Stimulated activated CD8-positive, alpha-beta memory T cell treated with anti-CD3 and anti-CD28 coated beads, Interleukin-7, amount 100 ng/mL, for 48 hours (primary cell): ENCODE measurements around the gene RFT1.

Source experiments
- DNase-seq, 2 donors: peaks; one replicate each; pipeline ENCODE4 v3.0.0-alpha.2; 2020; ENCODE audit warnings: low read depth in 1 of 2; ENCODE audit errors: extremely low read depth in 1 of 2

The RFT1 gene

DNA sequence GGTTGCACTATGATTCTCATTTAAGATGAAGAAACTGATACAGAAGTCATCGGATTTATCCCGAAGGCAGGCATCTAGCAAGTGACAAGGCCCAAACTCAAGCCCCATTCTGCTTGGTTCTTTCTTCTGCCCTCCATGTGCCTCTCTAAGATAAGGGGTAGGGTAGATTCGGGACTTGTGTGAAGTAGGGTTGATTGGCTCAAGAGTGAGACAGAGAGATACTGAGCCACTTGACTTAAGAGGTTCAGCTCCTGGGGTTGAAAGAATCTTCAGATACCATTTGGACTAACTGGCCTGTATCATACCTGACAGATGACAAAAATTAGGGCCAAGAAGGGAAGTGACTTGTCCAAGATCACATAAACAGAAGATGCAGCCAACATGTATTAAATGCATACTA is 891 bp downstream of the RFT1 start:
- DNase-seq: no peak

GRCh38 chr3:53126601-53127000 is 3.6 kb downstream of the RFT1 start:
- DNase-seq: no peak

- DNase-seq: no peak
Observed at GRCh38 chr3:53123953-53124352, 6.3 kb downstream of the RFT1 start.

DNA sequence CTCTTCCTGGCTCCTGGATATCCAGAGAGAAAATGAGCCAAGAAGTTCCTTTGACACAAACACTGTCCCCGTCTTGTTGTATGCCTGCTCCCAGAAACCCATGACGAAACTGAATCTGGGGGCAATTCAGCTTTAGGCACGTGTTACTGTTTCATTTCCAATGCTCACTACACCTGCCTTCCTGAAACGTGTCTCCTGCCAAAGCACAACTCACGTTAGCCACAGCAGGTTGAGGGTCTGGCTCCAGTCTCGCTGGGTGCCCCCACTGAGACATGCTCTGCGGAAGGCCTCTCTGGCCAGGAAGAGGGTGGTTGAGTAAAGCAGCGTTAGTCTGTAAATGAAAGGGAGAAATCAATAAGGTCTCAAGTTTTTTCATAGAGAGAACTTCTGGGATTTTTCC is 6.7 kb downstream of the RFT1 start:
- no peak for DNase-seq

GRCh38 chr3:53122933-53123305 is 7.3 kb downstream of the RFT1 start:
- no peak for DNase-seq

GRCh38 chr3:53122255-53122932 is 7.8 kb downstream of the RFT1 start:
- no peak for DNase-seq

DNA sequence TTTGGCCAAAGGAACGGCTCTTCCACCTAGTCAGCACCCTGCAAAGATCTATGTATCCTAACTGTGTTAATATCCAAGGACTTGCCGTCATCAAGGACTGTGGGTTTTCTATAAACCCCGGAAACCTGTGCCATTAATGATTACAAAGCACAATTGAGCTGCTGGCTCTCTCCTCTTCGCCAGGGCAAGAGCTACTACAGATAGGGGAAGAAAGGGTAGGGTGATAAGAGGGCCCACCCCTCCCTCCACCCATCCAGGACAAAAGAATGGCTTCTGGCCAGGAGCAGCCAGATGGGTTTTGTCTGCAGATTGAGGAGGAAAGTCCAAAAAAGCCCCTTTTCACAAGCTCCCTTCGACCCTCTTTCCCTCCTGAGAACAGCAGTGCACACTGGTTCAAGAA is 9.9 kb downstream of the RFT1 start:
- DNase-seq: no peak

- no peak for DNase-seq
Observed at GRCh38 chr3:53116956-53117355, 13.3 kb downstream of the RFT1 start.

DNA sequence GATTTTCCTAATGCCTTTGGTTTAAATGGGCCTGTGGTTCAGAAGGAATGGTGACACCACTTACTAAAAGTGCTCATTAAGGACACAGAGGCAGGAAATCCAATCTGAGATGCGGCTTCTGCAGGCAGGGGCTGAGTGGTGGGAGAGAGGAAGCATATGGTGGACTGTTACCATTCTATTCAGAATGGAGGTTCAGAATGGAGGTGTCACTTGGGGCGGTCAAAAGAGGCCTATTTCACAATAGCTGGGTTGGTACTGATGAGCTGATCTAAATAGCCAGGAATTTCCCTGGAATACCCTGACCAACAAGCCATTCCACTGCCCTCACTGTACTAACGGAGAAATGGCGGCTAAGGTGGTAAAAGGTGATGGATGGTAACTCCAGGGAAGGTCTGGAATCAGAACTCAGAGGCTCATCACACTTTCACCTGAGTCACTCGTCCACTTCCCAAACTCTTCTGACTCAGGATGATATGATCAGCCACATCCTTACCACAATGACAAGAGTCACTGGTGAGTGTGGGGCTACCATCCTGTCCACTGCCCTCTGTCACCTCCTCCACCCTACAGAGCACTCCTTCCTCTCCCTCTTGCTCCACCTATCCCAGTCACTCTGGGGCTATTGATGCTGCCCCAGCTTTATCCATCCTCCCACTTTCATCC is 15.7 kb downstream of the RFT1 start:
- DNase-seq: peak in 1 of 2 donors; percentile 29

DNA sequence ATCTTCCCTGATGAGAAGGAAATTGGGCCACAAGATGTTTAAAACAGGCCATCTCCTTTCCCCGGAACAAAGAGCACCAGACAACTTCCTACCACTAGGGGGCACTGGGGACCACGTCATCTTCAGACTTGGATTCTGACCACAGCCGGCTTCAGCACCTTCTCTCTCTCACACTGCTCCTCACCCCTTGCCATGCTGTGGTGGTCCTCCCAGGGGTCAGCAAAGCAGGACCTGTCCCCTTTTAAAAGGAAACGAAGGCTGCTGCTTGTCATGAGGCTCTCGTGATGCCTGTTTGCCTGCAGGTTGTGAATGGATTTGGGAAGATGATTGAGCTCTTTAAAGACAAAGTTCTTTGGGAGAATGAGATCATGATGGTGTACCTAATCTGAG is 16.2 kb downstream of the RFT1 start:
- DNase-seq: peak; percentile 45 to 76

- no peak for DNase-seq
Observed at GRCh38 chr3:53113293-53114010, 16.8 kb downstream of the RFT1 start.

DNA sequence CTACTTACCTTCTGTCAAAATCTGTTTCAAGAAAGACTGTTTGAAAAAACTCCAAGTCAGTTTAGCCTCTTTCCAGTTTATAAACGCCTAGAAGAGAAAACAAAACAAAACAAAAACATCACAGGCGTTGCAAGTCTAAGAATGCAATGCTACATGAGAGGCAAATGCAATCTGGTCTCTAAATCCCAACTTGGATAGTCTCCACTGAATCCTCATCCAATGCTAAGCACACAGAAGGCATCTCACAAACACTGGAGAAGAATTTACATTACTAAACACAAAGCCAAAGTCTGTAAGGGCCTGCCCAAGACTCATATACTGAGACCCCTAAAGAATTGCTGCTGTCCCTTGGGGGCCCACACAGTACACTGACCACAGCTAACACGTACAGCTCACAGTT is 18.4 kb downstream of the RFT1 start:
- no peak for DNase-seq

- no peak for DNase-seq
Observed at GRCh38 chr3:53109891-53110771, 20.1 kb downstream of the RFT1 start.

DNA sequence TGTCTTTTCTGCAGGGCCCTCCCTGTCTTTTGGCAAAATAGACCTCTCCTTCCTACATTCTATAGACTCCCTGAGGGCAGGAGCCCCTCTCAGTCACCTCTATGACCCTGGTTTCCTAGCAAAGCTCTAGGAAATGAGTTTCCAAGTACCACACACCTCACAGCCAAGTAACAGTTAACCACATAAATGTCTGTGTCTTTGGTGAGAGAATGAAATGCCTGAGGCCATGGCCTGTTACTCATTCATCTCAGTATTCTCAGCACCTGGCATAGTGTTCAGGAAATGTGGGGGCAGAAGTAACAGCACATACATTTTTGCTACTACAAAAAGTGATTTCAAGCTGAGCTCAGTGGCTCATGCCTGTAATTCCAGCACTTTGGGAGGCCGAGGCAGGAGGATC is 21.0 kb downstream of the RFT1 start:
- peak in 1 of 2 donors; percentile 20 for DNase-seq

GRCh38 chr3:53104762-53105161 is 25.5 kb downstream of the RFT1 start:
- DNase-seq: no peak

DNA sequence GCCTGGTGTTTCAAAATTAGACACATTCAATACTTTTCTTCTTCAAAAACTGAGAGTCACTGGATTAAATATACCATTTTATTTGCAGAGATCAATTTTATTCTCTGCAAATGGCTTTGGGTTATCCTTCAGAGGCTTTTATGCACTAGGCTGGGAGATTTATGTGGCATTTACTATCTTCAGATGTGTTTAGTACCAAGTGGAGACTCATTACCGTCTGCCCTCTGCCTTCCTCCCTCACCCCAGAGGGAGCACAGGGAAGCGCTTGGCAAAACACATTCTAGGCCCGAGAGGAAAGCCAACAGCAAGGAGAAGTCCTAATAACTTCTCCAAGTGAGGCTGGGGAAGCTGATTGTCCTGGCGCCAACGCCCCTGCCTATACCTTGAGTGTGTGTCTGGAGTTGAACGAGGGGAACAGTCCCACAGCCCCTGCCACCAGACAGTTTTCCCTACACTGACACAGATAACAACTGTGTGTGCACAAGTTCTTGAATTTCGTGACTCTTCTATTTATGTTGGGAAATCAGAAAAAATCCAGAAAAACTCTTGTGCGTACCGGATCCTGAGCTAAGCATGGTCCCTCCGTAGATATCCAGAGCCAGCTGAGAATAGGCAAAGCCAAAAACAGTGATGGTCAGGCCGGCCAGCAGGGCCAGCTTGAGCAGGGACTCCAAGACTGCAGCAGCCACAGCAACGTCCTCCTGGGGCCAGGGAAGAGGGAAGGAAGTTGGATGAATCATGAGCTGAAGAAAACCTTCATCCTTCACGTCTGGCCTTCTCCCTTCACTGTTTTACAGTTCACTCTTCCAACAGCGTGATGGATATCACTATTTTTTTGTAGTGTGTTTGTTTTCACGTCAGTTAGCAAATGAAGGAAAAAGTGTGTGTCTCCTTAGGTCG is 26.6 kb downstream of the RFT1 start:
- DNase-seq: no peak

- DNase-seq: peak in 1 of 2 donors; percentile 37
Observed at GRCh38 chr3:53102601-53103147, 27.6 kb downstream of the RFT1 start.

DNA sequence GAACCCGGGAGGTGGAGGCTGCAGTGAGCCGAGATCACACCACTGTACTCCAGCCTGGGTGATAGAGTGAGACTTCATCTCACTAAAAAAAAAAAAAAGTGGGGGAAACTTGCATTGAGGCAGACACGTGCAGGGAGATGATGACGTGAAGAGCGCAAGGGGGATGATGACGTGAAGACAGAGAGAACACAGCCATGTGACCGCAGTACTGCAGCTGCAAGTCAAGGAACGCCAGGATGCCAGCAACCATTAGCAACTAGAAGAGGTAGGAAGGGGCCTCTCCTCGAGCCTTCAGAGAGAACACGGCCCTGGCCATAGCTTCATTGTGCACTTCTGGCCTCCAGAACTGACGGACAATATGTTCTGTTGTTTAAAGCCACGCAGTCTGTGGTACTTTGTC is 28.3 kb downstream of the RFT1 start:
- no peak for DNase-seq

DNA sequence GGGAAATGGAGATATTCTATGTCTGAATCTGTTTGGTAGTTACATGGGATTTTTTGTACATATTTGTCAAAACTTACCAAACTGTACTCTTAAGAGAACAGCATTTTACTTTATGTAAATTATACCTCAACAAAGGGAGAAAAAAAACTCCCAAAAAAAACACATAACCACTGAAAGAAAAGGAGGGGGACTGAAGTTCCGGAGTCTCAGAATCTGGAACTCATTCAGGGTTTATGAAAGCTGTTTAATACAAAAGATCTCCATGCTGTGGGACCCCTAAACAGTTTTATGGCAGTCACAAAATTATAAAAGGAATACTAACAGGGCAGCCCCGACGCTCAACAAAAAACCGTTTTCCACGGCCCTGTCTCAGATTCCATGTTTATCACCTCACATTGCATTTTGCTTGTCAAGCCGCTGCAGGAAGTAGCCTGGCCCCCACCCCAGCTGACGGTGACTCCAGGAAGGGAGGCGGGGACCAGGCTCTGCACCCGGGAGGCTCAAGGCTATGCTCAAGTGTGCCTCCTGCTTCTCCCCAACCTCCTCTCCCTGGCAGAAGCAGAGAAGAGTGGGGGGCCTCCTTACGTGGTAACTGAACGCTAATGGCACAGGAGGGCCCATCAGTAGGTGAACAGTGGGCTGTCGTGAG is 29.3 kb downstream of the RFT1 start:
- DNase-seq: no peak
